Osteocyte (in vitro differentiated cells): Measurements from ENCODE around the gene ZFPL1. TPM values are rescaled to one million over a fixed set of nuclear protein-coding genes. Genes with fewer than 3 reads are reported as not detected.

Source experiments
- DNase-seq: peaks from one replicate; pipeline ENCODE4 v3.0.0; 2021; ENCODE audit warnings: mixed read lengths; ENCODE audit not compliant: unreplicated experiment; ENCODE audit errors: extremely low spot score
- H3K27ac Mint-ChIP-seq: one replicate; pipeline ENCODE4 v1.8.0; 2021; ENCODE audit warnings: mild to moderate bottlenecking, mixed read lengths; ENCODE audit not compliant: unreplicated experiment
- H3K27me3 Mint-ChIP-seq: one replicate; pipeline ENCODE4 v1.8.0; 2021; ENCODE audit warnings: mixed read lengths; ENCODE audit not compliant: unreplicated experiment
- H3K36me3 Mint-ChIP-seq: one replicate; pipeline ENCODE4 v1.8.0; 2021; ENCODE audit warnings: mixed read lengths; ENCODE audit not compliant: unreplicated experiment
- H3K4me1 Mint-ChIP-seq: one replicate; pipeline ENCODE4 v1.8.0; 2021; ENCODE audit warnings: mixed read lengths; ENCODE audit not compliant: unreplicated experiment
- H3K4me3 Mint-ChIP-seq: one replicate; pipeline ENCODE4 v1.8.0; 2021; ENCODE audit warnings: mild to moderate bottlenecking, moderate library complexity, mixed read lengths; ENCODE audit not compliant: unreplicated experiment
- H3K9me3 Mint-ChIP-seq: one replicate; pipeline ENCODE4 v1.8.0; 2021; ENCODE audit warnings: mixed read lengths; ENCODE audit not compliant: unreplicated experiment
- total RNA-seq: library from RNA; stranded (reverse); gene quantifications from 2 replicates; pipeline ENCODE4 v1.2.1, GENCODE V29; 2021
- TF ChIP-seq, protein P1 (sequence below): fragments of 200-600 bp; sonication (generic); IDR thresholded peaks from 2 replicates; pipeline ENCODE4 v1.5.0; 2021; ENCODE audit warnings: antibody characterized with exemption, mild to moderate bottlenecking, moderate library complexity

The ZFPL1 gene
- total RNA-seq, 1 donor from 2014 or later = 55.3 TPM

DNA sequence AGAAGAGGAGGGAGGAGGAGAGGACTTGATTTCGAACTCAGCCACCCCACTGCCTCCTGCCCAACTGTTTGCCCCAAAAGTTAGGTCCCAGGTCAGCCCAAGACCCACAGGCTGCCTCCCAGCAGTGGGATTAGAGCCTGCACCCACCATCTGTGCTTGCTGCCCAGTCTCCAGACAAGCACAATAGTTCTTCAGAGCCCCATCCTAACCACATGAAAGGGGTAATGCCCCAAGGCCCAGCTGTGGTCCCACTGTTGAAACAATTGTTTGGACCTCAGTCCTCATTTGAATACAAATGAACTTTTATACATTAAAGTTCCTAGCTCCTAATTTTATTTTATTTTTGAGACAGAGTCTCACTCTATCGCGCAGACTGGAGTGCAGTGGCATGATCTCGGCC is 6.6 kb downstream of the ZFPL1 start:
- Mint-ChIP-seq H3K9me3 (no peaks in the 10 kb centered on the region), H3K36me3 (peaks cover 16% of the 10 kb centered on the region), H3K27ac (no peak overlapping the region), H3K4me1 (peaks cover 6% of the 10 kb centered on the region), H3K4me3 (no peak overlapping the region), H3K27me3 (no peaks in the 10 kb centered on the region)
- DNase-seq = no peak
- TF ChIP-seq, protein P1, sequence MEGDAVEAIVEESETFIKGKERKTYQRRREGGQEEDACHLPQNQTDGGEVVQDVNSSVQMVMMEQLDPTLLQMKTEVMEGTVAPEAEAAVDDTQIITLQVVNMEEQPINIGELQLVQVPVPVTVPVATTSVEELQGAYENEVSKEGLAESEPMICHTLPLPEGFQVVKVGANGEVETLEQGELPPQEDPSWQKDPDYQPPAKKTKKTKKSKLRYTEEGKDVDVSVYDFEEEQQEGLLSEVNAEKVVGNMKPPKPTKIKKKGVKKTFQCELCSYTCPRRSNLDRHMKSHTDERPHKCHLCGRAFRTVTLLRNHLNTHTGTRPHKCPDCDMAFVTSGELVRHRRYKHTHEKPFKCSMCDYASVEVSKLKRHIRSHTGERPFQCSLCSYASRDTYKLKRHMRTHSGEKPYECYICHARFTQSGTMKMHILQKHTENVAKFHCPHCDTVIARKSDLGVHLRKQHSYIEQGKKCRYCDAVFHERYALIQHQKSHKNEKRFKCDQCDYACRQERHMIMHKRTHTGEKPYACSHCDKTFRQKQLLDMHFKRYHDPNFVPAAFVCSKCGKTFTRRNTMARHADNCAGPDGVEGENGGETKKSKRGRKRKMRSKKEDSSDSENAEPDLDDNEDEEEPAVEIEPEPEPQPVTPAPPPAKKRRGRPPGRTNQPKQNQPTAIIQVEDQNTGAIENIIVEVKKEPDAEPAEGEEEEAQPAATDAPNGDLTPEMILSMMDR = no peak

DNA sequence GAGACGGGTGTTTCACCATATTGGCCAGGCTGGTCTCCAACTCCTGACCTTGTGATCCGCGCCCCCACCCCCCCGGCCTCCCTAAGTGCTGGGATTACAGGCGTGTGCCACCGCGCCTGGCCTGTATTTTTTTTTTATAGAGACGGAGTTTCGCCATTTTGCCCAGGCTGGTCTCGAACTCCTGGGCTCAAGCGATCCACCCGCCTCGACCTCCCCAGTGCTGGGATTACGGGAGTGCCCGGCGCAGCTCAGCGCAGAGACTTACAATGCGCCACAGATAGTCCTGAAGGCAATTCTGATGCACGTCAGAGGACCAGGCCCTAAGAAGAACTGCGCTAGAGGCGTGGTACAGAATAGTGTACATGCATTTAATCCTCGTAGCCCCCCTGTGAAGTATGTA is 11.4 kb downstream of the ZFPL1 start:
- TF ChIP-seq, protein P1 = no peak
- no peaks in the 10 kb centered on the region for H3K27me3 Mint-ChIP-seq
- DNase-seq = no peak

DNA sequence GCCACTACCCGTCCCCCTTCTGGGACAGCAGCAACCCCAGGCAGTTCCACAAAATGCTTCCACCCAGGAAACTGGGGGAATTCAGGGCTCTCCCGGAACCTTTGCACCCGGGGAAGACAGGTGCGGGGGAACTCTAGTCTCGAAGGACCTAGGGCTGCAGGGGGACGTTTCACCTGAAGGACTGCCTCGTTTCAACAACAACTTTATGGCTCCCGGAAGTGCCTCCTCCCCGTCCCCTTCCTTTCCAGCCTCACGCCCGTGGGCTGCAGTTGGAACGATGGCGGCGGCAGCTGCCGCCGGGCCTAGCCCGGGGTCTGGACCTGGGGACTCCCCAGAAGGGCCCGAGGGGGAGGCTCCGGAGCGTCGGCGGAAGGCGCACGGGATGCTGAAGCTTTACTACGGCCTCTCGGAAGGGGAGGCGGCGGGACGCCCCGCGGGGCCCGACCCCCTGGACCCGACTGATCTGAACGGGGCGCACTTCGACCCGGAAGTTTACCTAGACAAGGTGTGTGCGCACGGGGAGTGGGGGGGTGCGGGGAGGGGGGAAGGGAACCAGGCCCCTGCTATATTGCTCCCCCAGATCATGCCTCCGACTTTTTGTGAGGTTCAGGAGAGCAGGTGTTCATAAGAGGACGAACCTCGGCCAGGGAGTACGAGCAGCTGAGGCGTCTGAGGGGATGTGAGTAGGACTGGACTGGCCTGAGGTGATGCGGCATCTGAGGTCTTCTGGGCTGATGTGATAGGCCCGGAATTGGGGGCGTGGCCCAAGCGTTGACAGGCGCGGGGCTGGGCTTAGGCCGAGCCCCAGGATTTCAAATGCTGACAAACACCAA is 12.2 kb downstream of the ZFPL1 start, which contains the start of gene VPS51:
Gene VPS51 (plus strand): TSS at position 241 of the 833 bp plus-strand sequence. CDS start 37 bp downstream, at position 278.
- H3K4me1 Mint-ChIP-seq = peaks cover 15% of the 10 kb centered on the region
- peak within 1 kb of the TSS; percentile 95 for H3K27ac Mint-ChIP-seq
- peak within 1 kb of the TSS; percentile 87 for H3K4me3 Mint-ChIP-seq
- H3K27me3 Mint-ChIP-seq = no peaks in the 10 kb centered on the region
- DNase-seq = peak; percentile 91
- H3K36me3 Mint-ChIP-seq = peaks cover 1% of the 10 kb centered on the region
- H3K9me3 Mint-ChIP-seq = no peaks in the 10 kb centered on the region
- TF ChIP-seq, protein P1 = no peak

More for the DNA sequence above, 11.4 kb downstream of the ZFPL1 start:
- H3K36me3 Mint-ChIP-seq = peaks cover 1% of the 10 kb centered on the region
- H3K4me1 Mint-ChIP-seq = peaks cover 14% of the 10 kb centered on the region
- no peaks in the 10 kb centered on the region for H3K9me3 Mint-ChIP-seq
- peak overlapping the region; percentile 95 for H3K27ac Mint-ChIP-seq
- H3K4me3 Mint-ChIP-seq = peak overlapping the region; percentile 87

DNA sequence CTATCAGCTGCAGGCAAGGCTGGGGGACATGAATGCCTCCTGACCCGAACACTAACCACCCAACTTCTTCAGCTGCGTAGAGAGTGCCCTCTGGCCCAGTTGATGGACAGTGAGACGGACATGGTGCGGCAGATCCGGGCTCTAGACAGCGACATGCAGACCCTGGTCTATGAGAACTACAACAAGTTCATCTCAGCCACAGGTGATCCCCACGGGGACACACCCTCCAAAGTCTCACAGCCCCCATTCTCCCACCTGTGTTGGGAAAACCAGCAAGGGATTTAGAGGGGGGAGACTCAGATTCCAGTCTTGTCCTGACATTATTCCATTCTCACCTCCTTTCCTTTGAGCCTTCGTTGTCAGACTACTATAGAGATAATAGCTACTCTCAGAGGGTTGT is 12.9 kb downstream of the ZFPL1 start:
- Mint-ChIP-seq H3K4me1 (peaks cover 19% of the 10 kb centered on the region), H3K27me3 (no peaks in the 10 kb centered on the region), H3K4me3 (peak overlapping the region; percentile 87), H3K36me3 (peaks cover 1% of the 10 kb centered on the region), H3K27ac (no peak overlapping the region), H3K9me3 (no peaks in the 10 kb centered on the region)
- DNase-seq = no peak
- TF ChIP-seq, protein P1 = no peak

DNA sequence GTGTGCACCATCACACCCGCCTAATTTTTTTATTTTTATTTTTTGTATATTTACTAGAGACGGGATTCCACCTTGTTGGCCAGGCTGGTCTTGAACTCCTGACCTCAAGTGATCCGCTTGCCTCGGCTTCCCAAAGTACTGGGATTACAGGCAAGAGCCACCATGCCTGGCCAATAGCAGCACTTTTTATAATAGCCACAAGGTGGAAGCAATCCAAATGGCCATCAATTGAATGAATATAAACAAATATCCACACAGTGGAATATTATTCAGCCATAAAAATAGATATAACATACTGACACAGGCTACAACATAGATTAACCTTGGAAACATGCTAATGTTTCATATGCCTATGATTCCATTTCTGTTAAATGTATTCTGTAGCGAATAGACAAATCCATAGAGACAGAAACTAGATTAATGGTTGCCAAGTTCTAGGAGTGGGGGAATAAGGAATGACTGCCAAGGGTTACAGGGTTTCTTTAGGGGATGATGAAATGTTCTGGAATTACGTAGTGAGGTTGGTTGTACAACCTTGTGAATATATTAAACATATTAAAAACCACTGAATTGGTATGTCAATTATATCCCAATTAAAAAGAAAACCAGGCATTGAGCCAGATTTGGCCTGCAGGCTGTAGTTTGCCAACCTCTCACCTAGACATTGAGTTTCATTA is 16.8 kb downstream of the ZFPL1 start:
- Mint-ChIP-seq H3K9me3 (no peaks in the 10 kb centered on the region), H3K27ac (no peak overlapping the region), H3K27me3 (no peaks in the 10 kb centered on the region), H3K4me3 (no peak overlapping the region), H3K36me3 (peaks cover 5% of the 10 kb centered on the region), H3K4me1 (peaks cover 21% of the 10 kb centered on the region)
- TF ChIP-seq, protein P1 = no peak
- DNase-seq = no peak
